ENCODE data around the gene TNKS2. TPM values are rescaled to one million over a fixed set of nuclear protein-coding genes. Genes with fewer than 3 reads are reported as not detected.

The TNKS2 gene
- total RNA-seq, 1 donor from 2014 or later: 53.7 TPM

- Mint-ChIP-seq H3K27me3 (ENCODE audit: low read depth) (no peaks in the 10 kb centered on the region), H3K9me3 (peaks cover 35% of the 10 kb centered on the region), H3K36me3 (no peaks in the 10 kb centered on the region), H3K27ac (no peak overlapping the region), H3K4me3 (no peak overlapping the region), H3K4me1 (peaks cover 6% of the 10 kb centered on the region)
- no peak for DNase-seq (ENCODE audit: low spot score in 2 of 2, unreplicated experiment in 2 of 2)
- no peak for TF ChIP-seq CTCF (IDR thresholded peaks at IDR 0.05; ENCODE audit: unreplicated experiment)
Measured at GRCh38 chr10:91762878-91763277, 35.3 kb upstream of the TNKS2 start.

- Mint-ChIP-seq H3K4me3 (no peak overlapping the region), H3K36me3 (no peaks in the 10 kb centered on the region), H3K27ac (no peak overlapping the region), H3K4me1 (no peaks in the 10 kb centered on the region), H3K27me3 (ENCODE audit: low read depth) (no peaks in the 10 kb centered on the region), H3K9me3 (peaks cover 28% of the 10 kb centered on the region)
- TF ChIP-seq CTCF (IDR thresholded peaks at IDR 0.05; ENCODE audit: unreplicated experiment): no peak
- DNase-seq (ENCODE audit: low spot score in 2 of 2, unreplicated experiment in 2 of 2): no peak
Measured at GRCh38 chr10:91766676-91767075, 31.6 kb upstream of the TNKS2 start.

GRCh38 chr10:91768123-91768522 is 30.1 kb upstream of the TNKS2 start:
- DNase-seq (ENCODE audit: low spot score in 2 of 2, unreplicated experiment in 2 of 2): no peak
- no peak for TF ChIP-seq CTCF (IDR thresholded peaks at IDR 0.05; ENCODE audit: unreplicated experiment)
- H3K9me3 Mint-ChIP-seq: peaks cover 18% of the 10 kb centered on the region
- H3K36me3 Mint-ChIP-seq: no peaks in the 10 kb centered on the region
- H3K27ac Mint-ChIP-seq: no peak overlapping the region
- no peaks in the 10 kb centered on the region for H3K4me1 Mint-ChIP-seq
- H3K4me3 Mint-ChIP-seq: no peak overlapping the region
- no peaks in the 10 kb centered on the region for H3K27me3 Mint-ChIP-seq (ENCODE audit: low read depth)

GRCh38 chr10:91771907-91772306 is 26.3 kb upstream of the TNKS2 start:
- Mint-ChIP-seq H3K4me3 (no peak overlapping the region), H3K27ac (no peak overlapping the region), H3K4me1 (no peaks in the 10 kb centered on the region), H3K27me3 (ENCODE audit: low read depth) (no peaks in the 10 kb centered on the region), H3K9me3 (peaks cover 12% of the 10 kb centered on the region), H3K36me3 (no peaks in the 10 kb centered on the region)
- no peak for DNase-seq (ENCODE audit: low spot score in 2 of 2, unreplicated experiment in 2 of 2)
- no peak for TF ChIP-seq CTCF (IDR thresholded peaks at IDR 0.05; ENCODE audit: unreplicated experiment)

- no peaks in the 10 kb centered on the region for H3K36me3 Mint-ChIP-seq
Measured at GRCh38 chr10:91772461-91772860, 25.8 kb upstream of the TNKS2 start.

More at GRCh38 chr10:91772461-91772860, 25.8 kb upstream of the TNKS2 start:
- no peak for DNase-seq (ENCODE audit: low spot score in 2 of 2, unreplicated experiment in 2 of 2)
- no peaks in the 10 kb centered on the region for H3K27me3 Mint-ChIP-seq (ENCODE audit: low read depth)
- no peak overlapping the region for H3K27ac Mint-ChIP-seq
- H3K4me1 Mint-ChIP-seq: no peaks in the 10 kb centered on the region
- H3K9me3 Mint-ChIP-seq: peaks cover 12% of the 10 kb centered on the region
- H3K4me3 Mint-ChIP-seq: no peak overlapping the region
- TF ChIP-seq CTCF (IDR thresholded peaks at IDR 0.05; ENCODE audit: unreplicated experiment): no peak

Measured in mesothelial cell of epicardium (in vitro differentiated cells).